Osteocyte (in vitro differentiated cells): ENCODE data around the gene CAND2. TPM values are rescaled to one million over a fixed set of nuclear protein-coding genes. Genes with fewer than 3 reads are reported as not detected.

Source experiments
- DNase-seq: peaks from one replicate; pipeline ENCODE4 v3.0.0; 2021; ENCODE audit warnings: mixed read lengths; ENCODE audit not compliant: unreplicated experiment; ENCODE audit errors: extremely low spot score
- H3K27ac Mint-ChIP-seq: one replicate; pipeline ENCODE4 v1.8.0; 2021; ENCODE audit warnings: mild to moderate bottlenecking, mixed read lengths; ENCODE audit not compliant: unreplicated experiment
- H3K27me3 Mint-ChIP-seq: one replicate; pipeline ENCODE4 v1.8.0; 2021; ENCODE audit warnings: mixed read lengths; ENCODE audit not compliant: unreplicated experiment
- H3K36me3 Mint-ChIP-seq: one replicate; pipeline ENCODE4 v1.8.0; 2021; ENCODE audit warnings: mixed read lengths; ENCODE audit not compliant: unreplicated experiment
- H3K4me1 Mint-ChIP-seq: one replicate; pipeline ENCODE4 v1.8.0; 2021; ENCODE audit warnings: mixed read lengths; ENCODE audit not compliant: unreplicated experiment
- H3K4me3 Mint-ChIP-seq: one replicate; pipeline ENCODE4 v1.8.0; 2021; ENCODE audit warnings: mild to moderate bottlenecking, moderate library complexity, mixed read lengths; ENCODE audit not compliant: unreplicated experiment
- H3K9me3 Mint-ChIP-seq: one replicate; pipeline ENCODE4 v1.8.0; 2021; ENCODE audit warnings: mixed read lengths; ENCODE audit not compliant: unreplicated experiment
- CTCF ChIP-seq: fragments of 200-600 bp; sonication (generic); IDR thresholded peaks from 2 replicates; pipeline ENCODE4 v1.5.0; 2021; ENCODE audit warnings: antibody characterized with exemption, mild to moderate bottlenecking, moderate library complexity
- total RNA-seq: library from RNA; stranded (reverse); gene quantifications from 2 replicates; pipeline ENCODE4 v1.2.1, GENCODE V29; 2021

Gene CAND2
- total RNA-seq, 1 donor from 2014 or later: 10.4 TPM

GRCh38 chr3:12813967-12814366 is 17.5 kb downstream of the CAND2 start:
- peaks cover 8% of the 10 kb centered on the region for H3K36me3 Mint-ChIP-seq
- no peak for TF ChIP-seq CTCF
- DNase-seq: no peak
- no peaks in the 10 kb centered on the region for H3K27me3 Mint-ChIP-seq
- no peaks in the 10 kb centered on the region for H3K9me3 Mint-ChIP-seq
- peaks cover 14% of the 10 kb centered on the region for H3K4me1 Mint-ChIP-seq
- no peak overlapping the region for H3K4me3 Mint-ChIP-seq
- no peak overlapping the region for H3K27ac Mint-ChIP-seq

- Mint-ChIP-seq H3K27me3 (no peaks in the 10 kb centered on the region), H3K4me1 (peaks cover 10% of the 10 kb centered on the region), H3K36me3 (peaks cover 8% of the 10 kb centered on the region), H3K27ac (no peak overlapping the region), H3K9me3 (no peaks in the 10 kb centered on the region), H3K4me3 (no peak overlapping the region)
- DNase-seq: no peak
- no peak for TF ChIP-seq CTCF
These were observed 18.6 kb downstream of the CAND2 start for GRCh38 chr3:12815078-12815477.

- peaks cover 6% of the 10 kb centered on the region for H3K4me1 Mint-ChIP-seq
These were observed 19.2 kb downstream of the CAND2 start for GRCh38 chr3:12815719-12816118.

GRCh38 chr3:12816521-12817342 is 20.3 kb downstream of the CAND2 start:
- DNase-seq: no peak
- no peak for TF ChIP-seq CTCF
- Mint-ChIP-seq H3K27ac (no peak overlapping the region), H3K4me3 (no peak overlapping the region), H3K9me3 (no peaks in the 10 kb centered on the region), H3K36me3 (peaks cover 8% of the 10 kb centered on the region), H3K4me1 (no peaks in the 10 kb centered on the region), H3K27me3 (no peaks in the 10 kb centered on the region)

More at GRCh38 chr3:12815719-12816118, 19.2 kb downstream of the CAND2 start:
- H3K4me3 Mint-ChIP-seq: no peak overlapping the region
- no peak overlapping the region for H3K27ac Mint-ChIP-seq
- no peak for DNase-seq
- H3K27me3 Mint-ChIP-seq: no peaks in the 10 kb centered on the region
- H3K36me3 Mint-ChIP-seq: peaks cover 8% of the 10 kb centered on the region
- TF ChIP-seq CTCF: no peak
- H3K9me3 Mint-ChIP-seq: no peaks in the 10 kb centered on the region

GRCh38 chr3:12817343-12817710 is 20.8 kb downstream of the CAND2 start:
- TF ChIP-seq CTCF: no peak
- Mint-ChIP-seq H3K36me3 (peaks cover 8% of the 10 kb centered on the region), H3K4me1 (no peaks in the 10 kb centered on the region)

More at GRCh38 chr3:12817343-12817710, 20.8 kb downstream of the CAND2 start:
- Mint-ChIP-seq H3K9me3 (no peaks in the 10 kb centered on the region), H3K27ac (no peak overlapping the region), H3K27me3 (no peaks in the 10 kb centered on the region), H3K4me3 (no peak overlapping the region)
- DNase-seq: no peak
